GM18858 (cell line): ENCODE measurements around the gene CPLANE1.
A peak's percentile ranks its signal among the peaks of the same experiment; 100 is the strongest.
"Not testable (repeated sequence)": the region's sequence is repeated elsewhere in the genome, so short reads cannot be mapped to it uniquely, and the experiment has no call there.

Source experiments
- ATAC-seq: cut with Tn5 transposase; IDR thresholded peaks from one replicate; pipeline ENCODE4 v1.9.1; 2021; ENCODE audit not compliant: unreplicated experiment

CPLANE1 gene

GRCh38 chr5:37121465-37121864, 127.7 kb downstream of the CPLANE1 start:
- ATAC-seq = no peak

- no peak for ATAC-seq
These were observed 128.1 kb downstream of the CPLANE1 start for GRCh38 chr5:37121027-37121426.

GRCh38 chr5:37120270-37120669, 128.9 kb downstream of the CPLANE1 start:
- ATAC-seq = no peak

GRCh38 chr5:37116359-37116758, 132.8 kb downstream of the CPLANE1 start:
- no peak for ATAC-seq

GRCh38 chr5:37112383-37112991, 136.7 kb downstream of the CPLANE1 start:
- no peak for ATAC-seq

- peak; percentile 88 for ATAC-seq
These were observed 137.5 kb downstream of the CPLANE1 start for GRCh38 chr5:37111426-37112382.

- no peak for ATAC-seq
These were observed 139.0 kb downstream of the CPLANE1 start for GRCh38 chr5:37110135-37110534.

- no peak for ATAC-seq
These were observed 139.8 kb downstream of the CPLANE1 start for GRCh38 chr5:37109338-37109737.

GRCh38 chr5:37103302-37103701, 145.9 kb downstream of the CPLANE1 start:
- ATAC-seq = no peak

- not testable (repeated sequence) for ATAC-seq
These were observed 149.9 kb downstream of the CPLANE1 start for GRCh38 chr5:37099267-37099666.

- ATAC-seq = not testable (repeated sequence)
These were observed 155.4 kb downstream of the CPLANE1 start for GRCh38 chr5:37093795-37094194.

GRCh38 chr5:37090781-37091180, 158.4 kb downstream of the CPLANE1 start:
- ATAC-seq = no peak

GRCh38 chr5:37090123-37090726, 159.0 kb downstream of the CPLANE1 start:
- ATAC-seq = no peak

- ATAC-seq = no peak
These were observed 161.2 kb downstream of the CPLANE1 start for GRCh38 chr5:37088009-37088408.

GRCh38 chr5:37086466-37087173, 162.6 kb downstream of the CPLANE1 start:
- no peak for ATAC-seq

GRCh38 chr5:37086026-37086425, 163.2 kb downstream of the CPLANE1 start:
- ATAC-seq = not testable (repeated sequence)

- not testable (repeated sequence) for ATAC-seq
These were observed 166.2 kb downstream of the CPLANE1 start for GRCh38 chr5:37082977-37083376.

GRCh38 chr5:37080697-37081096, 168.5 kb downstream of the CPLANE1 start:
- no peak for ATAC-seq

- ATAC-seq = no peak
These were observed 172.0 kb downstream of the CPLANE1 start for GRCh38 chr5:37077146-37077545.

GRCh38 chr5:37075399-37075950, 173.7 kb downstream of the CPLANE1 start:
- ATAC-seq = no peak
